GM21786 (cell line): ENCODE data around the gene SEC24A.
A peak's percentile ranks its signal among the peaks of the same experiment; 100 is the strongest.
"Not testable (repeated sequence)": the region's sequence is repeated elsewhere in the genome, so short reads cannot be mapped to it uniquely, and the experiment has no call there.

ENCODE experiments used
- ATAC-seq: cut with Tn5 transposase; IDR thresholded peaks from one replicate; pipeline ENCODE4 v1.9.1; 2021; ENCODE audit not compliant: unreplicated experiment

The SEC24A gene

GRCh38 chr5:134649163-134649835 lies 714 bp downstream of the SEC24A start:
- ATAC-seq: peak; percentile 14

- not testable (repeated sequence) for ATAC-seq
Observed at GRCh38 chr5:134650660-134651059, 2.1 kb downstream of the SEC24A start.

GRCh38 chr5:134651531-134651930 lies 2.9 kb downstream of the SEC24A start:
- ATAC-seq: no peak

- no peak for ATAC-seq
Observed at GRCh38 chr5:134656690-134657089, 8.1 kb downstream of the SEC24A start.

- no peak for ATAC-seq
Observed at GRCh38 chr5:134659456-134659855, 10.9 kb downstream of the SEC24A start.

GRCh38 chr5:134659922-134660321 lies 11.3 kb downstream of the SEC24A start:
- ATAC-seq: no peak

- ATAC-seq: no peak
Observed at GRCh38 chr5:134662971-134663370, 14.4 kb downstream of the SEC24A start.

- ATAC-seq: no peak
Observed at GRCh38 chr5:134664448-134664847, 15.9 kb downstream of the SEC24A start.

- ATAC-seq: not testable (repeated sequence)
Observed at GRCh38 chr5:134673546-134673945, 25.0 kb downstream of the SEC24A start.

- not testable (repeated sequence) for ATAC-seq
Observed at GRCh38 chr5:134677357-134677756, 28.8 kb downstream of the SEC24A start.

GRCh38 chr5:134690144-134690543 lies 41.6 kb downstream of the SEC24A start:
- not testable (repeated sequence) for ATAC-seq

GRCh38 chr5:134692722-134693121 lies 44.1 kb downstream of the SEC24A start:
- no peak for ATAC-seq

GRCh38 chr5:134708301-134708700 lies 59.7 kb downstream of the SEC24A start:
- no peak for ATAC-seq

- no peak for ATAC-seq
Observed at GRCh38 chr5:134714120-134714519, 65.5 kb downstream of the SEC24A start.

GRCh38 chr5:134714541-134714940 lies 66.0 kb downstream of the SEC24A start:
- no peak for ATAC-seq

GRCh38 chr5:134715466-134715865 lies 66.9 kb downstream of the SEC24A start:
- not testable (repeated sequence) for ATAC-seq

- no peak for ATAC-seq
Observed at GRCh38 chr5:134724872-134725271, 76.3 kb downstream of the SEC24A start.

GRCh38 chr5:134732819-134733218 lies 84.2 kb downstream of the SEC24A start:
- ATAC-seq: no peak

- no peak for ATAC-seq
Observed at GRCh38 chr5:134735243-134735642, 86.7 kb downstream of the SEC24A start.

GRCh38 chr5:134736173-134736812 lies 87.7 kb downstream of the SEC24A start:
- ATAC-seq: no peak

- ATAC-seq: peak; percentile 96
Observed at GRCh38 chr5:134738133-134738962, 89.8 kb downstream of the SEC24A start, which contains the start of gene CAMLG. Gene CAMLG, plus strand, starts transcription at chr5:134738548. Its CDS starts 73 bp downstream, at chr5:134738621.
